ENCODE results near the gene TAF5L.

GRCh38 chr1:229563241-229563640 is 62.7 kb downstream of the TAF5L start:
- no peak for TF ChIP-seq CTCF (conservative IDR thresholded peaks at IDR 0.05; ENCODE audit: low read length)
- no peak for TF ChIP-seq EZH2phosphoT487 (IDR thresholded peaks at IDR 0.05; ENCODE audit: borderline replicate concordance, low read depth, low read length)
